Measurements from ENCODE around the gene FKBP8.

The FKBP8 gene

DNA sequence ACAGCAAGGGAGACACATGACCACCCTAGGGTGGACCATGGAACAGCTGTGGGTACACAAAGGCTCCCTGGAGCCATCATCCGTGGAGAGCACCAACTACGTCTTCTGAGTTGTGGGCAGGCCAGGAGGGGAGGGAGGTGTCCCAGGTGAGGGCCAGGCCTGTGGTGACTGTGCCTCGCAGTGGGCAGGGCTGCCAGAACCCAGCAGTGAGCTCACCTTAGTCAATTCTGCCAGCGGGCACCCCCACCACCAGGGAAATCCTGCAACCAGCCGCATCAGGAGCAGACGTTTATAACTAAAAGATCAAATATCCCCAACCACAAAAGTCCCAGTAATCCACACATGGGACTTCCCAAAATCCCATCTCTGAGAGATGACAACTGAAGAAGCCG lies 41.1 kb downstream of the FKBP8 start:
- no peak for DNase-seq (ENCODE audit: low read depth)

DNA sequence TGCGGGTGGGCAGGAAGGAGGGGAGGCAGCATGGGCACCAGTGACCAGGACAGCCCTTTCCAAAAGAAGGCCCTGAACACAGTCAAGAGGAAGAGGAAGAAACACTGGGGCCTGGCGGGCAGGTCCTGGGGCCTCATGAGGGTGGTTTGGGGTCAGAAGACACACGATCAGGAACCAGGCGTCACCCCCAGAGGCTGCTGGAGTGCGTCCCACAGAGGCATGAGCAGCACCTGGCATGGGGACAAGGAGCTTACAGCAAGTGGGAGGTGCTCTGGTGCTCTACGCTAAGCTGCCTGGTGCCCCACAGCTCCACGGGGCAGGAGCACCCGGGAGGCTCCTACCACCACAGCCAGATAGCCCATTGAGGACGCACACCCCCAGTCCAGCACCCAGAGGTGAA lies 41.5 kb downstream of the FKBP8 start:
- DNase-seq (ENCODE audit: low read depth): no peak

DNA sequence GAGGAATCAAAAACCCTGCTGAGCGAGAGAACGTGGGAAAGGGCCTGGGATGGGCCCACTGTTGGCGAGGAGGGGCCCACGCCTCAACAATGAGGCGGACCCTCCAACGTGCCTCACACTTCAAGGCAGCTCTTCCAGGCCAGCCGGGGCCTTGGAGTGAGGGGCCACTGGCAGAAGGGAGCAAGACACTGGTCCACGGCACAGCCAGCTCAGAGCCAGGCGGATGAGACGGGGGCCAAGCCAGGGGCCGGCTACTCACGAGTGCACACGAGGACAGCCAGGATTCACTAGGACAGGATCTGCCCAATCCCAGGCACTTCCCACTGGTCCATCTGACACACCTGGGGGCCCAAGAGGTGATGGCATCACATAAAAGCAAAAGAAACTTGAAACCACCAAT lies 42.0 kb downstream of the FKBP8 start:
- DNase-seq (ENCODE audit: low read depth): no peak

DNA sequence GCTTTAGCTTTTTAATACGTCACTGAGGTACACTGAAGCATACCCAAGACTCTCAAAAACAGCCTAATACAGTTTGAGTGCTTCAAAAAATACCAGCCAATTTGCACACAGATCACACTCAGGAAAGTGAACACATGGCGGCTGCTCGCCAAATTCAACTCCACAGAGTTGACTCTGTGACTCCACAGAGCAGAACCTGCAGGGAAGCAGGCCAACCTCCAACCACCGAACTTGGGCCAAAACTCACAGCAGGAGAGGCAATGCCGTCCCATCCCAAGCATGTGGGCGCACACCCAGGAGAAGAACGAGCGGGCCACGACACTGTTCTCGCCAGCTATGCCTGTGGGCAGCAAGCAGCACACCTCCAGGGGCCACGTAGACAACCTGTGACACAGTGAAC lies 42.6 kb downstream of the FKBP8 start:
- no peak for DNase-seq (ENCODE audit: low read depth)

DNA sequence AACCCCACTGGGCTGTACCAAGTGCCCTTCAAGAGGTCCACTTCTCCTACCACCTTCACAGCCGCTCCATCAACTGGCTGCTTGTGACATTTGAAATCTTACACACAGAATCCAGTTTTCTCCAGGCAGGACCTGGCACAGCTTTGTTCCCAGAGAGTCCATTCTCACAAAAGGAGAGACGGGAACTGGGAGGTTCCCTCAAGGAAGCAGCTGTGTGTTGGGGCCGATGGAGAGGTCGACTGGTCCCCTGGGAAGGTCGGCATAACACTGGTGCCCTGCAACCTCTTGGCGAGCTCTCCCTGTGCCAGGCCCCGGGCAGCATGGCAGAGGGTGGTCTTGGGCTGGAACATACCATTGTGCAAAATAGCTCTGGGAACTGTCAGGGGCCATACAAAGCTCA lies 43.0 kb downstream of the FKBP8 start:
- DNase-seq (ENCODE audit: low read depth): no peak

DNA sequence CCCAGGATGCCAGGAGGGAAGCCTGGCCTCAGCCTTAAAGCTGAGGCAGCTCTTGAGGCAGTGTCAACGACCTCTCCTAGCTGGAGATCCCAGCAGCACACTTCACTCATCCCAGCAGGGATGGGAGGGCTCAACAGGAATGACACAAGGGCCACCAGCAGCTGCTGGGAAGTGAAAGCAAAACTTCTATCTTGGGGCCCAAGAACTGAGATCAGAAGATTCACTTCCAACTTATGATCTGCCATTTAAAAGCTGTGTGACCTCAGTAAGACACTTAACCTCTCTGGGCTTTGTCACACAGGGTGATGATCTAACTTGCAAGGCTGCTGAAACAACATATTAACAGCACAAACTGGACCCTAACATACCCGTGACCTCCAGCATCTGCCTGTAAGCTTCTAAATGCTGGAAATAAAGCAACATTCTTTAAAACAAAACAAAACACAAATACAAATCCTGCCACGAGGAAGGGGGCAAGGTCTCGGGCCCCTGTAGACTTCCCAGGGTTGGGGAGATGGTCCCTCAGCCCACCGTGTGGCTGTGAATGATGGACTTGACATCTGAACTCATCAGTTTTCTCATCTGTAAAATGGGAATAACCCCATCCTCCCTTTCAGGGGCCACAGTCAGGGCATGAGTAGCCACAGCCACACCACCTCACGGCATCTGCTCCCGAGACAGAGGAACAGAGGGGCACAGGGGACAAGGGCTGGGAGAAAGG lies 44.2 kb downstream of the FKBP8 start:
- DNase-seq (ENCODE audit: low read depth): no peak

DNA sequence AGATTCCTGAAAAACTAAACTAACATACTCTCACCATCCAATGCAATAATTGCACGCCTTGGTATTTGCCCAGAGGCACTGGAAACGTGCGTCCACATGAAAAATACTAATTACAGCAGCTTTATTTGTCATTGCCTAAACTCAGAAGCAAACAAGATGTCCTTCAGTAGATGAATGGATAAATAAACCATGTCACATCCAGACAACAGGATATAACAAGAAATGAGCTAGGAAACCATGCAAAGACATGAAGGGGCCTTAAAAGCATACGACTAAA lies 46.5 kb downstream of the FKBP8 start:
- no peak for DNase-seq (ENCODE audit: low read depth)

DNA sequence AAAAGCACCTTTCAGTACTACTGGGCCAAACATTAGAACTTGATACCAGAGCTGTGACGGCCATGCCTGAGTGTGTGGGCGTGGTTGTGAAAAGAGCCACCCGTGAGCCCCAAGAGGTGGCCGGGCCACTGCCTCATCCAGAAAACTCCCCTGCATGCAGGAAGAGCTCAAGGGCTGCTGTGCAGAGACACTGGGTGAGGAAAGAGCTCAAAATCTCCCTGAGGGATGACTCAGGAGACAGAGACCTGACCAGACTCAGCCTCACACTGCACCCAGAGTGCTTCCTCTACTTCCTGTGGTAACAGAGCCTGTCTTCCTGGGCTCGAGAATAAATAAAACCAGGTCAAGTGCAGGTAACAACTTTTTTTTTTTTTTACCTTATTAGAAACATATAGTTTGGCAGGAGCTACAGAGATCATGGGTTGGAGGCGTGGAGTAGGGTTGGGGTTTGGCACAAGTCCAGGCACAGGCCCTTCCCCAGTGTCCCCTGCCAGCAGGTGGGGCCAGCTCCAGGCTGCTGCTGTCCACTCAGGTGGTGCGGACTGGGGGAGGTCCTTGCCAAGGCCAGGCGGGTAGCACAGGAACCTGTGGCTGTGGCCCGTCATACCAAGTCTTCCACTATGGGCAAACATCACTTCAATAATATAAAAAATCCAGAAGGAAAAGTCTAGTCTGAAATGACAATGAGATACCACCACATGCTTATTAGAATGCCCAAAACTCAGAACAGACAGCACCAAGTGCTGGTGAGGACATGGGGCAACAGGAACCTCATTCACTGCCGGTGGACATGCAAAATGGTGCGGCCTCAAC lies 47.0 kb downstream of the FKBP8 start:
- DNase-seq (ENCODE audit: low read depth): peak; percentile 23

DNA sequence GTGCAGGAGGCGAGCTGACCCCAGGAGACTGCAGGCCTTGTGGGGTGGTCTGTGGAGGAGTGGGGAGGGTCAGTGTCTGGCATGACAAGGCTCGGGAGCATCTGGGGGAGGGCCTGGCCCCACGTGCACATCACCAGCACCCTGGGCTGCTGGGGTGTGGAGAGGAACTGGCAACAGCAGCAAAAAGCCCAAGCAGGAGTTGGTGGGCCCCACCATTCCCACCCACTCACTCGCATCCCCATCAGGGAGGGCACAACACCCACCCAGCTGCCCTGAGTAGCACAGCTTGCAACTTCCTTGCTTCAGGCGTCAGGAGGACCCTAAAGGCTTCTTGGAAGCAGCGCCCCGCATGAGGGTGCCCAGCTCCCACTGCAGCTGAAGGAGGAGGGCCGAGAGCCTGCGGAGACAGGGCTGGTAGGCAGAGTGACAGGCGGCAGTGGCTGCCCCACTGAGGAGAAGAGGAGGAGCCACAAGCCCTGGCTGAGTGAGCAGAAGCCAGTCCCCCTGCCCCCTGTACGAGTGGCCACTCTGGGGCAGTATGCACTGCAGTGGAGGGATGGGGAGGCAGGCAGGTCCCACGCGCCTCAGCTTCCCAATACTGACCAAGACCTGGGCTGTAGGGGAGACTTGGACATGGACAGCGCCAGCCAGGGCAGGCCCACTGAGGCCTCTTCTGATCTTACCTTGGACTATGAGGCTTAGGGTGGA lies 48.0 kb downstream of the FKBP8 start:
- no peak for DNase-seq (ENCODE audit: low read depth)

DNA sequence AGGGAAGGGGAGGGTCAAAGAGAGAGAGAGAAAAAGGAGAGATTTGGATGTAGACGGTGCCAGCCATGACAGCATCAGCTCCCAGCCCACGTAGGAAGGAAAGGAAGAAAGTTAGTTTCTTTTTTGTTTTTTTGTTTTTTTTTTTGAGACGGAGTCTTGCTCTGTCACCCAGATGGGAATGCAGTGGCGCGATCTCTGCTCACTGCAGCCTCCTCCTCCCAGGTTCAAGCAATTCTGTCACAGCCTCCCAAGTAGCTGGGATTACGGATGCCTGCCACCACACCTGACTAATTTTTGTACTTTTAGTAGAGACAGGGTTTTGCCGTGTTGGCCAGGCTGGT lies 49.1 kb downstream of the FKBP8 start:
- no peak for DNase-seq (ENCODE audit: low read depth)

DNA sequence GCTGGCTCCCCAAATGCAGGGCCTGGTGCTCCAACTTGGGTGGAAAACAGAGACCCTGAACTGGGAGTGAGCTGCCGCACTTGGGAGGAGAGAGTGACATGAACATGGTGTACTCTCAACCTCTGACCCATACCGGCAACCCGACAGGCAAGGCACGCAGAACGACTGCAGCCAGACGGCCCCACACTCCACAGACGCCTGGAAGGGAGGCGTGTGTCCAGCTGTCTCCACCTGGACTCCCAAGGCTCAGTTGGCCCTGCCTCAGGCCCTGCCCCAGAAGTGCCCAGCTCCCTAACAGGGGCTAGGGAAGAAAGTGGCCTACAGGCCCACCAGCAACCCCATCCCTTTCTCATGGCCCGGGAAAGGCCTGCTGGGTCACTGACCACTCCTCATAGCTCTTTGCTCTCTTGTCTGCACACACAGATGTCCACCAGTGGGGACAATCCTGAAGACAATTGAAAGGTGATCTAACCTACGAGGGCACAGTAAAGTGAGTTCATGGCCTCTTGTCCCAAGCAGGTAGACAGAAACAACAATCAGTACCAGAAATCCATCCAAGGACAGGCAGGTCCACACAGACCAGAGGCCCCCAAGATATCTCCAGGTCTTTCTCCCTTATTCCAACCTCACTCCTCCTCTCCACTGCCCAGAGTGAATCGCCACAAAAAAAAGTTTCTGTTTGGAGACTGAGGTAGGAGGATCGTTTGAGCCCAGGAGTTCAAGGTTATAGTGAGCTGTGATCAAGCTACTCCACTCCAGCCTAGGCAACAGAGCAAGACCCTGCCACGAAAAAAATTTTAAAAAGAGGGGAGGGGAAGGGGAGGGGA lies 49.7 kb downstream of the FKBP8 start:
- DNase-seq (ENCODE audit: low read depth): no peak

DNA sequence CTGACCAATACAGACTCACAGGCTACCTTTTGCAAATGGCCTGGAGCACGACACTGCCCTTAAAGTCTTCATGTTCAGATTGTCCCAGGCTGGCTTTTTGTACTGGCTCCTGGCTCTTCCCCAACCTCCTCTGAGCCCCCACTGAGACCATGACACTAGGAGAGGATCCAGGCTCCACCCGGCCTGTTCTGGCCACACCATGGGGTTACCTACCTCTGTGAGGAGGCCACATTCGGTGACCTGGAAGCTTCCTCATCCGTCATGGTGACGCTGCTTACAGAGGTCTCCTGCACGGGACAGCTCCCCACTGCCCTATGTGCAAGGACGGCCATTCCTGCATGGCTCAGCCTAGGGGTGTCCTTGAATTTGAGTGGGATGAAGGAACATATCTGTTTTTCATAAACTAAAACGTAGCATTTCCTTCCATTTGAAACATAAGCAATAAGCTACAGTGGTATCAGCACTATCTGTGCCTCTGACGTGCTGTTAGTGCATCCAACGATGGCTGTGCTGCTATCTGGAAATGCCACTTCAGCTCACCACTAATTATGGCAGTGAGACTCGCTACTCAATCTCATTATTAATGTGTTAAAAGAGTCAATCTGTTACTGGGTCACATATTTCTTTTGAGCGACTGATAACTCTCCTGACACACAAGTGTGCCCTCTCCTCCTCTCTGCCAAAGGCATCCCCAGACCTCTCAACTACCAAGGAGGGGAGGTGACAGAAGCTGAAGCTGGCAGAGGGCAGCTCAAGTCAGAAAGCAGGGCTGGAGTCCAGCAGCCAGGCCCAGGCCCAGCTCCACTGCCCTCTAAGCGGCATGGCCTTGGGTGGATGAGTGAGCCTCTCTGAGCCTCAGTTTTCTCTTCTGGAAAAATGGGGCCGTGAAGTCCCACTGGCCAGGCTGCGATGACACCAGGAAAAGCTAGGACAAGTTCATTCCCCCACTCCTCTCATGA lies 51.1 kb downstream of the FKBP8 start:
- no peak for DNase-seq (ENCODE audit: low read depth)

DNA sequence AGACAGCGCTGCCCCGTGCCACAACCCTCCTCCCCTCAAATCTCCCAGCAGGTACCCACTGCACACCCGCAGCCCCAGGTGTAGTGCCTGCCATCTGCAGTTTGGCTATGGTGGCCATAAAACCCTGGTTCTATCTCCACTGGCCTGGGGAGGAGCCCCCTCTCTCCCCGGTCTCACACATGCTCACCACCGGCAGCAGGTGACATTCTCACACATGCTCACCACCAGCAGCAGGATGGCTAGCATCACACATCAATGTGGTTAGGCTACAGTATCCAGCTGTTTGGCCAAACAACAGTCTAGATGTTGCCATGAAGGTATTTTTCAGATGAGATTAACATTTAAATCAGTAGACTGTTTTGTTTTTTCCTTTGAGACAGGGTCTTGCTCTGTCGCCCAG lies 52.6 kb downstream of the FKBP8 start:
- no peak for DNase-seq (ENCODE audit: low read depth)

DNA sequence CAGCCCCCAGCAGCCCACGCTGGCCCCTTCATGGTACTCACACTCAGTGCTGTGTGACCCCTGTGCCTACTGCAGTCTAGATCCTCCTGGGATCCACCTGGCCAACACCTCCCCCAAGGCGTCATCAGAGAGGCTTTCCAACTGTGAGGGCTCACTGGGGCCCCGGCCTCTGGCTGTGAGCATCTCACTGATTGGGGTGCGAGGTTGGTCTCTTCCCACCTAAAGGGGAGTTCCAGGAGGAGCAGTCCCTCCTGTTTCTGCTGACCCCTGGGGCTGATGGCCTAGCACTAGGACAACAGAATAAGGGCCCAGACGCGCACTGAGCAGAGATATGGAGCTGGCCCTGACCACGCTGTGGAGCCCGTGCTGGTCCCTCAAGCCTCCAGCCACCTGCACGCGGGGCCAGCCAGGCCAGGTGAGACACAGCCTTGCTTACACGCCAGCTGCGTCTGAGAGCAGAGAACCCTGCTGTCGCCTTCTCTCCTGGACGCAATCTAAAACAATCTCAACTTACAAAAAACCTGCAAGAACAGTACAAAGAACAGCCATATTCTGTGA lies 53.7 kb downstream of the FKBP8 start:
- no peak for DNase-seq (ENCODE audit: low read depth)

DNA sequence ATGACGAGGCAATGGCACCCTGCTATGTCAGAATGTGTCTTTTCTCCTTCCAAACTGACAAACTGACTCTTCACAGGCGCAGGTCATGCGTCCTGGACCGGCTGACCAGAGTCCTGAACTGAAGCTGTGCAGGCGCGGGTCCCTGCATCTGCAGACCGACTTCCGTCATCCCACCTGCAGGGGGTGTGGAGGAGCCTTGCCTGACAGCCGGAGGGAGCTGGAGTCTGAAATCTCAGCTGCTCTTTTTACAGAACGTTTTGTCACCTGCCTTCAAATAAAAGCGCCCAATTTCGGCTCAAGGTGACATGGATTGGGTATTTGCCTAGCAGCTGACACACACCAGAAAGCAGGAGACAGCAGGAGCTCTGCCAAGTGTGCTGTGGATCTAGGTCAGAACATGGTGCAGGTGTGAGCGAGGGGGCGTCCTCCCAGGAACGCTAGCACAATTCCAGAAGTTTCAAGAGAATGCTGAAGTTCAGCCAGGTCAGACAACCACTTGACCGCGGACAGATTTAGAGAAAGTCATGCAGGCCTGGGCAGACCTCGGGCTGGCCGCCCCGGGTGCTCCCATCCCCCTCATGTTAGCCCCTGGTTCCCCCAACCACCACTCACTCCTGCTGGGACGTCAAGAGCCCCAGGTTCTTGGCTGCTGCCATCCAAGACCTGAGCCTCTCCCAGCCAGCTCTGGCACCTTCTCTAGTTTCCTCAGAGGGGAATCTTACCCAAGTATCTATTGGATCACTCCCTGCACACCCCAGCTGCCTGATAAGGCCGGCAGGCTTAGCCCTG lies 54.3 kb downstream of the FKBP8 start:
- DNase-seq (ENCODE audit: low read depth): no peak

DNA sequence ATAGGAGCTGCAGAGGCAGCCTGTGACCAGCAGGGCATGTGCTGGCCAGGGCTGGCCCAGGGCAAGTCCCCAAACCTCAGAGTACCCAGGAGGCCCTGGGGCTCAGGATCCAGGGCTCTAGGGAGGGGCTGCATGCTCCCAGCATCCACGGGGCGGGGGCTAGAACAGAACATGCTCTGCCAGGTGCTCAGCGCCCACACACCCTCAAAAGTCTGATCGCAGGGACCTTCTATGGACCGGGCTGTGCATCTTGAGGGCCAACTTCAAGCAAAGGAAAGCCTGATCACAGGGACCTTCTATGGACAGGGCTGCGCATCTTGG lies 55.0 kb downstream of the FKBP8 start:
- DNase-seq (ENCODE audit: low read depth): peak; percentile 52

DNA sequence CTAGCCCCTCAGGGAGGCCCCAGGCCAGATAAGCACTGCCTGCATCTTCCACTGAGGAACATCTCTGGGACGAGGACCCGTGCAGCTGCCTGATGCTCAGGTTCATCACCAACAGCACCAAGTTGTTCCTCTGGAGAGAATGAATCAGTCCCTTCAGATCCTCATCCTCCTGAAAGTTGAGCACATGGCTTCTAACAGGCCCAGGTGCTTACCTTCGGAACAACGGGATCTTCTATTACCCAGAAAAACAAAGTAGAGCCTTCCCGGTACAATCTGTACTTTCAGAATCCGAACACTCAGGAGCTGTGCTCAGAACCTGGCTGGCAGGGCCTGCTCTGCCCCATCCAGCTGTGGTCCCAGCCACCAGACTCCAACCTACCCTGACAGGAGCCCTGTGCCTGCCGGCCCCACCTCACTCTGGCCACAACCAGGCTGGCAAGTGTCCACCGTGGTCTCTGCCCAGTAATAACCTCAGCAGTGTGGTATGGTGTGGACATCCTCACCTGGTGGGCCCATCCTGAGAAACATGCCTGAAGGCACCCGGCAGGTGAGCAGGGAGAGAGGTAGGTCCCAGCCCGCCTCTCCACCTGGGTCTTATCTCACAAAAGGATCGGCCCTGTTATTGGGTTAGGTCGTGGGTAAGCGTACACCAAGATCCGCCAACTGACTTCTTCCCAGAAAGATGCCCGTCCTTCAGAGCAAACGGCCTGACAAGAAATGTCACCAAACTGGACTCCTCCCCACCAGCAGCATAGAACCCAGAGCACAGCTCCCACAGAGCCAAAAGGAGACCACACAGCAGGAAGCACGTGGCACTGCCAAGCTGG lies 55.6 kb downstream of the FKBP8 start:
- no peak for DNase-seq (ENCODE audit: low read depth)

DNA sequence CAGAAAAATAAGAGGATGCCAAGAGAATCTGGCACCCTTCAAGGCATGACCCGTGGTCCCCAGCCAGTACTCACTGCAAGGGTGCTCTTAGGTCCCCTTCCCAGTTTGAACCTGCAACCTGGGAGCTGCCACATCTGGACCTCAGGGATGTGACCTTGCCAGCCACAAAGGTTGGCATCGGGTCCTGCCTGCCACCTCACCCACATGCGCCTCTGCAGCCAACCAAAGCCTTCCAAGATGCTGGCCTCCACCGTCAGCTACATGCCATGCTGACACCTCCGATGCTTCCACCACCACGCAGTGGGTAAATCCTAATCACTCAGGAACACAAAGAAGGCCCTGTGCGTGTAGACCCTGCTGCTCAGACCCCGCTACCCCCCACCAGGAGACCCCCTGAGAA lies 56.6 kb downstream of the FKBP8 start:
- no peak for DNase-seq (ENCODE audit: low read depth)

DNA sequence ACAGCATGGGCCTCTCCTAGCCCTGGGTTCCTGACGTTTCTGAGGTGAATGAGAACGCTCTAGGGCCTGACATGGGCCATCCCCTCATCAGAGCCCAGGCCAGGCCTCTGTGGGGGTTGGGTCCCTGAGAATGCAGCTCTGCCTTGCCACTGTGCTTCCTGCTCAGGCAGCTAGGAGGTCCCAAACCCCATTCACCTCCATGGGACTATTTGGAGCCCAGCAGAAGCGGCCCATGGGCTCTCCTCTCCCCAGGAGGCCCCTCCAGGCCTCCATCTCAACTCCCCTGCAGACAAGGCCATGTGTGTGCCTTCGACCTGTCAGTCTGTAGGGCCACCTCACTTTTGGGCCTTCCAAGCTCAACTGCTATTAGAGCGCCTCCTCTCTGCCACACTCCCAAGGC lies 58.4 kb downstream of the FKBP8 start:
- DNase-seq (ENCODE audit: low read depth): no peak
